Thymus (tissue), 11 donors: ENCODE results near the gene SV2A. TPM values are rescaled to one million over a fixed set of nuclear protein-coding genes. Genes with fewer than 3 reads are reported as not detected.

Experiments used
- DNase-seq, 9 donors: peaks; one replicate each; pipeline ENCODE4 v3.0.0-alpha.2; 2013; ENCODE audit warnings: low spot score in 9 of 9, low read depth in 6 of 9, missing footprints in 1 of 9
- H3K27ac ChIP-seq, 2 donors: one replicate each; pipeline ENCODE4 v1.5.1; 2013; ENCODE audit warnings: control low read depth in 1 of 2, low read depth in 1 of 2, low read length in 1 of 2, mild to moderate bottlenecking in 1 of 2, moderate library complexity in 1 of 2
- H3K27me3 ChIP-seq, 2 donors: one replicate each; pipeline ENCODE4 v1.5.1; 2013; ENCODE audit warnings: low read length in 1 of 2; ENCODE audit not compliant: control insufficient read depth in 2 of 2, insufficient read depth in 1 of 2
- H3K36me3 ChIP-seq, 2 donors: one replicate each; pipeline ENCODE4 v1.5.1; 2013; ENCODE audit warnings: low read length in 1 of 2, mild to moderate bottlenecking in 1 of 2, moderate library complexity in 1 of 2; ENCODE audit not compliant: control insufficient read depth in 2 of 2, insufficient read depth in 2 of 2
- H3K4me1 ChIP-seq, 2 donors: one replicate each; pipeline ENCODE4 v1.5.1; 2013; ENCODE audit warnings: low read length in 2 of 2; ENCODE audit not compliant: control insufficient read depth in 2 of 2, insufficient read depth in 2 of 2
- H3K4me3 ChIP-seq, 2 donors: one replicate each; pipeline ENCODE4 v1.5.1; 2013; ENCODE audit warnings: low read length in 2 of 2, control low read depth in 1 of 2, mild to moderate bottlenecking in 1 of 2
- H3K9me3 ChIP-seq, 2 donors: one replicate each; pipeline ENCODE4 v1.5.1; 2013; ENCODE audit warnings: low read length in 1 of 2, mild to moderate bottlenecking in 1 of 2; ENCODE audit not compliant: control insufficient read depth in 2 of 2, insufficient read depth in 1 of 2
- WGBS: extraction: QIAGEN DNeasy Blood & Tissue Kit; methylation state at CpG from one replicate; pipeline ENCODE4 v1.1.7; 2013; 5-methylcytosine and 5-hydroxymethylcytosine counted together
- polyA plus RNA-seq: library from polyadenylated mRNA; stranded (reverse); fragments of 200-250 nt; gene quantifications from one replicate; pipeline ENCODE4 v1.2.3, GENCODE V29; 2013
- total RNA-seq: library from RNA; stranded (reverse); fragments of 120-200 nt; gene quantifications from one replicate; pipeline ENCODE4 v1.2.4, GENCODE V29; 2013
- donor health status: healthy.

Gene SV2A
- total and polyA plus RNA-seq, 2 donors: 1.8 to 2.0 TPM

DNA sequence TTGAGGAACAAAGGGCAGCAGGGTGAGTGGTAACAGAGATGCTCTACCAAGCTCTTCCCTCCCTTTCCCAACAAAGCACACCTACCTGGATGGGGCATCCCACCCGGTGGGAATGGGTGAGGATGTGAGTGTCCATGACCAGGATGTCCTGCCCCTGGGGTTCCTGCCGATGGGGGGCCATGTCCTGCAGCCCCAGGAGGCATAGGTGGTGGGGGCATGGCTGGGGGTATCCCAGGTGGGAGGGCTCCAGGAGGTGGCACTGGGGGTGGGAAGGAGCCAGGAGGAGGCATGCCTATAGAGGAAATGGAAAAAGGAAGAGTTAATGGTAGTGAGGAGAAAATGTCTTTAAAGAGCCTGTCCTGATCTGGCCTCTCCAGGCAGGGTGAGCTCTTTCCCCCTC, 8.1 kb upstream of the SV2A start:
- peaks cover 37 to 48% of the 10 kb centered on the region in 2 donors for H3K36me3 ChIP-seq
- no peak for DNase-seq
- 94% methylated on average over 2 of the region's 2 CpGs for WGBS
- H3K9me3 ChIP-seq: no peaks in the 10 kb centered on the region
- H3K4me3 ChIP-seq: no peak overlapping the region
- peaks cover 12 to 29% of the 10 kb centered on the region in 2 donors for H3K4me1 ChIP-seq
- no peak overlapping the region for H3K27ac ChIP-seq
- no peaks in the 10 kb centered on the region for H3K27me3 ChIP-seq

DNA sequence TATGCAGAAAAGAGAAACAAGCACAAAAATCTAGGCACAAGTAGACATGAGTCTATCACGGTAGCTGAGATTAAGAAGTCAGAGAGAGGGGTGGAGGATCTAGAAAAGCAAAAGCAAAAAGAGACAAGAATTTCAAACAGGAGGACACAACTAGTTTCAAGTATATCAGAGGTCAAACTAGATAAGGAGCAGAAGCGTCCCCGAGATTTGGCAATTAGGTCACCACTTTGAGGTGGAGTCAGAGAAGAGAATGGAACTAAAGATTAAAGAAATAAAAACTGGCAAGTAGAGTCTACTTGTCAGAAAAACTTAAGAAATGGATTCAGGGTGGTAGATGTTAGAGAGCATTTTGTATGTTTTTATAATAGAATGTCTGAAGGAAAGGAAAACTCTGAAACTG, 7.7 kb upstream of the SV2A start:
- H3K4me1 ChIP-seq: peaks cover 12 to 29% of the 10 kb centered on the region in 2 donors
- H3K9me3 ChIP-seq: no peaks in the 10 kb centered on the region
- H3K36me3 ChIP-seq: peaks cover 37 to 48% of the 10 kb centered on the region in 2 donors
- WGBS: 100% methylated on average over 3 of the region's 3 CpGs
- no peak overlapping the region for H3K4me3 ChIP-seq
- H3K27ac ChIP-seq: no peak overlapping the region
- no peak for DNase-seq
- no peaks in the 10 kb centered on the region for H3K27me3 ChIP-seq

DNA sequence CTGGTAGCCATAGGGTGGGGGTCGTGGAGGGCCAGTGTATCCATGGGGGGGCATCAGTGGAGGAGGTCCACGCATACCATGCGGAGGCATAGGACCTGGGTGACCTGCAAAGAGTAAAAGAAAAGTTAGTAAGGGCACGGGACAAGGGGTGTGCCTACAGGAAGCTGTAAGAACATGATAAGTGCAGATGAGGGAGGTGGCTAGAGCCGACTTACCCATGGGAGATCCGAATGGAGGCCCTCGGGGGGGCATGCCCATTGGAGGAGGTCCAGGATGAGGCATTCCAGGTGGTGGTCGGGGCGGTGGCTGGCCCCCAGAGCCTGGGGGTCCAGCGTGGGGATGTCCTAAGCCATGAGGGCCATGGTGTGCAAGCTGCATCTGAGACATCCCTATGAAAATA, 6.0 kb upstream of the SV2A start:
- peaks cover 12 to 20% of the 10 kb centered on the region in 2 donors for H3K4me1 ChIP-seq
- WGBS: 97% methylated on average over 10 of the region's 10 CpGs

DNA sequence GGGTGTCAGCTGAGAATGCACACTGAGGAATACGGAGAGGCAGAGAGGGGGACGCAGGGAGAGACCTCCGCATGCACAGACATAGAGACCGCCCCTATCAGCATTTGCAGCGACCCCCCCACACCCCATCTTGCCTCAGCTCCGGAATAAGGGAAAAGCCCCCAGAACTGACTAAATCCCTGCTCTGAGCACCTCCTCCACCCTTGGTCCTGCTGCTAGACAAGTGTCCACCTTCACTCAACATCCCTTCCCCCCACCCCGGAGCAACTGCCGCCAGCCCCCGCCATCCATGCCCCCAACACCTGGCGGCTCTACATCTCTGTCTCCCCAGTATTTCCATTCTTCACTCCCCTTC, 769 bp downstream of the SV2A start:
- Histone ChIP-seq H3K4me1 (peaks cover 15 to 28% of the 10 kb centered on the region in 2 donors), H3K27me3 (peaks cover 0 to 17% of the 10 kb centered on the region in 2 donors), H3K9me3 (no peaks in the 10 kb centered on the region), H3K4me3 (peak overlapping the region; percentile 49 to 57), H3K36me3 (peaks cover 3 to 6% of the 10 kb centered on the region in 2 donors), H3K27ac (no peak overlapping the region)
- DNase-seq: no peak
- WGBS: 3% methylated on average over 10 of the region's 10 CpGs

More for the DNA sequence above, 6.0 kb upstream of the SV2A start:
- Histone ChIP-seq H3K27ac (no peak overlapping the region), H3K4me3 (no peak overlapping the region), H3K27me3 (no peaks in the 10 kb centered on the region), H3K36me3 (peaks cover 37 to 48% of the 10 kb centered on the region in 2 donors), H3K9me3 (no peaks in the 10 kb centered on the region)
- no peak for DNase-seq

DNA sequence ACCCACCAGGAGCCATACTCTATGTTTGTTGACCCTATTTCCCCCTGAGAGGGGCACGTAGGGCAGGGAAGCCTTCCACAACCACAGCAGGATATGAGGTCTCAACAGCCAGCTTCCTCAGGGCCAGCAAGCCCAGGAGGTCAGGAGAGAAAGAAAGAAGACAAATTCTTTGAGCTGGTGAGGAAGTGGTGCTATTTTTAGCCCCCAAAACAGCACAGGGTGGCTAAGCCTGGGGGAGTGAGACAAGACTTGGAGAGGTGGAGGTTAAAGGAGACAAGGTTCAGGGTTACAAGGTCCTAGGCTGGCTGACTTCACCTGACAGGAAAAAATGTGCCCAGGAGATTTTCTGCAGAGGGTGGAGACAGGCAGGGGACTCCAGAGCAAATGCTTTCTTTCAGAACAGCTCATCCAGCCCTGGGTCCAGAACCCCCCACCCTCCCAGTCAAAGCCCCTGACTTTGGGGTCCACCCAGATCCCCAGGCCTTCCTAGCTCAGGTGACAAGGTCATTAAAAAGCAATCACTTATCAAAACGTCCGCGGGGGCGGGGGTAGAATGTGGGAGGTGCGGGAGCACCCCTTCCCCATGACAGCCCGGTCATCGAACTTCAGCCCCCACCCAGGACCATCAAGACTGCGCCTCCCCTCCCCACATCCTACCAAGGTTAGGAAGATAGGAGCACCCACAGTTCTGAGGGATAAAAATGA, 1.3 kb downstream of the SV2A start:
- WGBS: 6% methylated on average over 9 of the region's 9 CpGs
- H3K4me1 ChIP-seq: peaks cover 15 to 28% of the 10 kb centered on the region in 2 donors
- no peak overlapping the region for H3K27ac ChIP-seq
- DNase-seq: peak in 1 of 9 donors; percentile 38
- H3K9me3 ChIP-seq: no peaks in the 10 kb centered on the region
- peaks cover 2 to 6% of the 10 kb centered on the region in 2 donors for H3K36me3 ChIP-seq
- H3K27me3 ChIP-seq: peaks cover 0 to 17% of the 10 kb centered on the region in 2 donors
- peak overlapping the region; percentile 49 to 57 for H3K4me3 ChIP-seq

- Histone ChIP-seq H3K36me3 (peaks cover 2 to 6% of the 10 kb centered on the region in 2 donors), H3K9me3 (no peaks in the 10 kb centered on the region), H3K4me1 (peaks cover 15 to 28% of the 10 kb centered on the region in 2 donors), H3K27ac (no peak overlapping the region), H3K27me3 (peaks cover 0 to 17% of the 10 kb centered on the region in 2 donors), H3K4me3 (no peak overlapping the region)
- DNase-seq: no peak
- WGBS: 83% methylated on average over 11 of the region's 11 CpGs
Measured at GRCh38 chr1:149915429-149916192, 2.0 kb downstream of the SV2A start.

DNA sequence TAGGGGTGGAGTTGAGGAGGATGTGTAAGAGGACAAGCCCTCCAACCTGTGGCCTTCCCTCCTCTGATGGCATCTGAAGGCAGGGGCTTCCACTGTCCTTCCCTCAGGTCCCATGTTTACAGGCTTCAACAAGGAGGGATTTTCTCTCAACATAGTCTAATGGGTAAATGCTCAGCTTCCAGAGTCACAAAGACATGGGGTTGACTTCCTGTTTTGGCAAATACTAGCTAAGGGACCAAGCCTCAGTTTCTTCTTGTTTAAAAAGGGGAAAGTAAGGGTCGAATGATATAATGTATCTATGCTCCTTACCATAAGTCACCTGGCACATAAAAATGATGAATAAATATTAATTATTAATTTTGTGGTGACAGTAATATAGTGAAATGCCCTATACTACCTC, 3.1 kb downstream of the SV2A start:
- no peak for DNase-seq
- peak overlapping the region in 1 of 2 donors; percentile 7 for H3K27ac ChIP-seq
- WGBS: 93% methylated on average over 1 of the region's 1 CpG
- H3K36me3 ChIP-seq: peaks cover 2 to 9% of the 10 kb centered on the region in 2 donors
- no peaks in the 10 kb centered on the region for H3K9me3 ChIP-seq
- H3K4me1 ChIP-seq: peaks cover 15 to 28% of the 10 kb centered on the region in 2 donors
- peaks cover 0 to 17% of the 10 kb centered on the region in 2 donors for H3K27me3 ChIP-seq
- no peak overlapping the region for H3K4me3 ChIP-seq

GRCh38 chr1:149906570-149907075, 11.0 kb downstream of the SV2A start:
- no peak for DNase-seq
- Histone ChIP-seq H3K27me3 (no peaks in the 10 kb centered on the region), H3K9me3 (no peaks in the 10 kb centered on the region), H3K4me1 (no peaks in the 10 kb centered on the region), H3K4me3 (no peak overlapping the region), H3K36me3 (peaks cover 15 to 17% of the 10 kb centered on the region in 2 donors), H3K27ac (no peak overlapping the region)
- WGBS: 98% methylated on average over 10 of the region's 10 CpGs
